ENCODE measurements around the gene LUZP1.

GRCh38 chr1:23051290-23051909, 117.3 kb downstream of the LUZP1 start:
- TF ChIP-seq CTCF (IDR thresholded peaks at IDR 0.05; ENCODE audit: extremely low read depth in 1 of 2, insufficient read depth in 1 of 2, low read depth in 1 of 2, low read length in 2 of 2) (no peak), MAX (IDR thresholded peaks at IDR 0.05; ENCODE audit: insufficient read depth, insufficient read length) (no peak), POLR2A (IDR thresholded peaks at IDR 0.05; ENCODE audit: low read depth, low read length) (no peak)
